Sigmoid colon (tissue), 7 donors: ENCODE results near the gene DCTN3. TPM values are rescaled to one million over a fixed set of nuclear protein-coding genes. Genes with fewer than 3 reads are reported as not detected.

ENCODE experiments used
- DNase-seq: peaks from one replicate; pipeline ENCODE4 v3.0.0-alpha.2; 2019
- H3K27ac ChIP-seq, 4 donors: fragments of 200-600 bp; sonication (generic); one replicate each; pipeline ENCODE4 v1.5.1; 2016 to 2019; ENCODE audit warnings: mild to moderate bottlenecking in 1 of 4
- H3K27me3 ChIP-seq, 3 donors: fragments of 200-600 bp; sonication (generic); one replicate each; pipeline ENCODE4 v1.5.1; 2019; ENCODE audit warnings: mild to moderate bottlenecking in 1 of 3
- H3K36me3 ChIP-seq, 4 donors: fragments of 200-600 bp; sonication (generic); one replicate each; pipeline ENCODE4 v1.5.1; 2016 to 2019
- H3K4me1 ChIP-seq, 4 donors: fragments of 200-600 bp; sonication (generic); one replicate each; pipeline ENCODE4 v1.5.1; 2017 to 2019
- H3K4me3 ChIP-seq, 4 donors: fragments of 200-600 bp; sonication (generic); one replicate each; pipeline ENCODE4 v1.5.1; 2017 to 2019; ENCODE audit warnings: mild to moderate bottlenecking in 2 of 4, moderate library complexity in 1 of 4
- H3K9me3 ChIP-seq, 4 donors: fragments of 200-600 bp in 3 of 4; sonication (generic) in 3 of 4; one replicate each; pipeline versions ENCODE4 v1.5.1 to v1.6.1; 2013 to 2019
- CTCF ChIP-seq, 4 experiments: fragments of 450-650 bp in 3 of 4; fragments of 200-600 bp in 1 of 4; IDR thresholded peaks; one replicate each; pipeline ENCODE4 v1.5.1; 2016 to 2019; ENCODE audit warnings: antibody characterized with exemption in 4 of 4, mild to moderate bottlenecking in 3 of 4, moderate library complexity in 2 of 4
- EP300 ChIP-seq, 4 donors: sonication (generic); formaldehyde crosslinking; IDR thresholded peaks; one replicate each; pipeline ENCODE4 v1.6.1; 2017; ENCODE audit warnings: antibody characterized with exemption in 4 of 4
- POLR2A ChIP-seq, 2 donors: fragments of 450-650 bp; IDR thresholded peaks; one replicate each; pipeline ENCODE4 v1.6.1; 2016; ENCODE audit warnings: antibody characterized with exemption in 2 of 2, mild to moderate bottlenecking in 2 of 2, moderate library complexity in 2 of 2
- POLR2AphosphoS5 ChIP-seq, 4 donors: sonication (generic); formaldehyde crosslinking; IDR thresholded peaks; one replicate each; pipeline ENCODE4 v1.6.1; 2017; ENCODE audit warnings: antibody characterized with exemption in 4 of 4
- WGBS, 2 donors: extraction: QIAGEN DNeasy Blood & Tissue Kit; methylation state at CpG; one replicate each; pipeline ENCODE4 v1.1.7; 2013; 5-methylcytosine and 5-hydroxymethylcytosine counted together
- intact Hi-C: fragments of 100-400 bp; cut with DNase I; formaldehyde crosslinking; loops from one replicate; pipeline ENCODE4 v1.15.1; 2023
- polyA plus RNA-seq, 3 donors: library from polyadenylated mRNA; stranded (reverse); fragments of 200-250 nt; gene quantifications; one replicate each; pipeline ENCODE4 v1.2.3, GENCODE V29; 2013
- total RNA-seq, 4 donors: library from RNA; depleted of rRNA; stranded (reverse); fragments of >200 nt; gene quantifications; one replicate each; pipeline ENCODE4 v1.1.0, GENCODE V29; 2016
- donor health status: healthy with polysubstance abuse.
- donor health status: Bipolar disorder and iron deficiency.
- donor health status: healthy.

Gene DCTN3
- total and polyA plus RNA-seq, 7 donors = 59.6 to 122 (median 90.7) TPM

GRCh38 chr9:34648673-34649072 lies 28.4 kb upstream of the DCTN3 start:
- no peak overlapping the region for H3K4me3 ChIP-seq
- intact Hi-C loops = loop anchor here (5.0 kb wide), 1 partner anchor 54 kb away; no protein-coding TSS in a partner anchor
- peak overlapping the region in 3 of 4 donors; percentile 83 to 90 (median 89) for H3K27ac ChIP-seq
- no peaks in the 10 kb centered on the region for H3K9me3 ChIP-seq
- peaks cover 5 to 29% (median 14%) of the 10 kb centered on the region in 4 donors for H3K36me3 ChIP-seq
- no peak for DNase-seq
- no peak for TF ChIP-seq EP300 (IDR thresholded peaks at IDR 0.05)
- TF ChIP-seq CTCF (IDR thresholded peaks at IDR 0.05) = no peak
- TF ChIP-seq POLR2AphosphoS5 (IDR thresholded peaks at IDR 0.05) = no peak
- TF ChIP-seq POLR2A (IDR thresholded peaks at IDR 0.05) = no peak
- no peaks in the 10 kb centered on the region for H3K27me3 ChIP-seq
- 95 to 97% methylated on average over 8 of the region's 8 CpGs for WGBS, 2 donors
- H3K4me1 ChIP-seq = peaks cover 0 to 59% (median 55%) of the 10 kb centered on the region in 4 donors

GRCh38 chr9:34647651-34648050 lies 27.4 kb upstream of the DCTN3 start:
- TF ChIP-seq POLR2AphosphoS5 (IDR thresholded peaks at IDR 0.05) (no peak), EP300 (IDR thresholded peaks at IDR 0.05) (no peak), CTCF (IDR thresholded peaks at IDR 0.05) (no peak)
- 24 to 56% methylated on average over 10 of the region's 10 CpGs for WGBS, 2 donors
- no peak for DNase-seq
- intact Hi-C loops = loop anchor here (5.0 kb wide), 1 partner anchor 55 kb away; no protein-coding TSS in a partner anchor
- Histone ChIP-seq H3K27me3 (no peaks in the 10 kb centered on the region), H3K4me3 (peak overlapping the region; percentile 50 to 81 (median 59)), H3K4me1 (peaks cover 0 to 48% (median 45%) of the 10 kb centered on the region in 4 donors), H3K9me3 (no peaks in the 10 kb centered on the region), H3K36me3 (peaks cover 5 to 29% (median 14%) of the 10 kb centered on the region in 4 donors), H3K27ac (peak overlapping the region; percentile 83 to 94 (median 90))

GRCh38 chr9:34647084-34647403 lies 26.7 kb upstream of the DCTN3 start:
- 1% methylated on average over 8 of the region's 8 CpGs for WGBS, 2 donors
- H3K4me3 ChIP-seq = peak overlapping the region; percentile 50 to 81 (median 59)
- H3K36me3 ChIP-seq = peaks cover 5 to 29% (median 14%) of the 10 kb centered on the region in 4 donors
- DNase-seq = no peak
- H3K9me3 ChIP-seq = no peaks in the 10 kb centered on the region
- peak overlapping the region; percentile 83 to 94 (median 90) for H3K27ac ChIP-seq
- TF ChIP-seq POLR2AphosphoS5 (IDR thresholded peaks at IDR 0.05) (no peak), POLR2A (IDR thresholded peaks at IDR 0.05) (no peak), CTCF (IDR thresholded peaks at IDR 0.05) (no peak), EP300 (IDR thresholded peaks at IDR 0.05) (no peak)
- H3K4me1 ChIP-seq = peaks cover 0 to 42% (median 39%) of the 10 kb centered on the region in 4 donors
- intact Hi-C loops = loop anchor here (5.0 kb wide), 1 partner anchor 55 kb away; no protein-coding TSS in a partner anchor
- no peaks in the 10 kb centered on the region for H3K27me3 ChIP-seq

GRCh38 chr9:34646211-34647083 lies 26.2 kb upstream of the DCTN3 start, which contains the start of gene GALT:
TSS of gene GALT (plus strand) at chr9:34646675. CDS start at chr9:34646705, 30 bp downstream.
- intact Hi-C loops = loop anchor here (5.0 kb wide), 1 partner anchor 56 kb away; no protein-coding TSS in a partner anchor
- 2 to 5% methylated on average over 43 of the region's 43 CpGs for WGBS, 2 donors
- TF ChIP-seq POLR2A (IDR thresholded peaks at IDR 0.05) (peak in 1 of 2 donors; percentile 43), POLR2AphosphoS5 (IDR thresholded peaks at IDR 0.05) (peak; percentile 46 to 80 (median 71)), CTCF (IDR thresholded peaks at IDR 0.05) (peak in 3 of 4 experiments; percentile 27 to 39 (median 31)), EP300 (IDR thresholded peaks at IDR 0.05) (no peak)

More at GRCh38 chr9:34646211-34647083, 26.2 kb upstream of the DCTN3 start, which contains the start of gene GALT:
- DNase-seq = peak; percentile 97
- peaks cover 0 to 36% (median 35%) of the 10 kb centered on the region in 4 donors for H3K4me1 ChIP-seq
- no peaks in the 10 kb centered on the region for H3K27me3 ChIP-seq
- H3K4me3 ChIP-seq = peak within 1 kb of the TSS; percentile 50 to 81 (median 59)
- peak within 1 kb of the TSS; percentile 83 to 94 (median 90) for H3K27ac ChIP-seq
- peaks cover 5 to 29% (median 14%) of the 10 kb centered on the region in 4 donors for H3K36me3 ChIP-seq
- H3K9me3 ChIP-seq = no peaks in the 10 kb centered on the region
